ENCODE results near the gene OR6C70. TPM values are rescaled to one million over a fixed set of nuclear protein-coding genes. Genes with fewer than 3 reads are reported as not detected.

OR6C70 gene
- total RNA-seq, 1 experiment from 2014 or later = not detected

DNA sequence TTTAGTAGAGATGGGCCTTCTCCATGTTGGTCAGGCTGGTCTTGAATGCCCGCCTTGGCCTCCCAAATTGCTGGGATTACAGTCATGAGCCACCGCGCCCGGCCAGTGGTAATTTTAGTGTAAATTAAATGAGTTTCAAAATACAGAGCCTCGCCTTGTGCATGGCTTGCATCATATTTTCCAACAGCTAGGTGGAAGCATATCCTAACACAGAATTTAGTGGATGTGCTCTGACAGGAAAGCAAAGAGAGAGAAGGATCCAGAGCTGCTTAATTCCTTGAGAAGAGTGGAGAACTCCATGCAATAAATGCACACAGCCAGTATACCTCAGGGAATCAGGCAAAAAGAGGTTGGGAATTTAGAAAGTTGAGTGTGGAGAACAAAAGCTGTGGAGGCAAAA lies 23.6 kb downstream of the OR6C70 start:
- DNase-seq (ENCODE audit: low spot score) = no peak
- ATAC-seq = no peak
- H3K9me3 Mint-ChIP-seq = peaks cover 17% of the 10 kb centered on the region
- H3K4me1 Mint-ChIP-seq = no peaks in the 10 kb centered on the region
- no peak overlapping the region for H3K4me3 Mint-ChIP-seq
- no peaks in the 10 kb centered on the region; the same call in 1 of the 2 replicates for H3K27me3 Mint-ChIP-seq (ENCODE audit: low read depth)
- ChIA-PET CTCF (interaction anchor here (1.8 kb wide), 1 partner anchor 173 kb away, joined by 10 read pairs; no protein-coding TSS in a partner anchor), POLR2A (no interaction called here)
- TF ChIP-seq, protein P1, sequence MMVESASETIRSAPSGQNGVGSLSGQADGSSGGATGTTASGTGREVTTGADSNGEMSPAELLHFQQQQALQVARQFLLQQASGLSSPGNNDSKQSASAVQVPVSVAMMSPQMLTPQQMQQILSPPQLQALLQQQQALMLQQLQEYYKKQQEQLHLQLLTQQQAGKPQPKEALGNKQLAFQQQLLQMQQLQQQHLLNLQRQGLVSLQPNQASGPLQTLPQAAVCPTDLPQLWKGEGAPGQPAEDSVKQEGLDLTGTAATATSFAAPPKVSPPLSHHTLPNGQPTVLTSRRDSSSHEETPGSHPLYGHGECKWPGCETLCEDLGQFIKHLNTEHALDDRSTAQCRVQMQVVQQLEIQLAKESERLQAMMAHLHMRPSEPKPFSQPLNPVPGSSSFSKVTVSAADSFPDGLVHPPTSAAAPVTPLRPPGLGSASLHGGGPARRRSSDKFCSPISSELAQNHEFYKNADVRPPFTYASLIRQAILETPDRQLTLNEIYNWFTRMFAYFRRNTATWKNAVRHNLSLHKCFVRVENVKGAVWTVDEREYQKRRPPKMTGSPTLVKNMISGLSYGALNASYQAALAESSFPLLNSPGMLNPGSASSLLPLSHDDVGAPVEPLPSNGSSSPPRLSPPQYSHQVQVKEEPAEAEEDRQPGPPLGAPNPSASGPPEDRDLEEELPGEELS (CRISPR knock-in tag; IDR thresholded peaks at IDR 0.05) = no peak
- TF ChIP-seq TCF7 (CRISPR knock-in tag; IDR thresholded peaks at IDR 0.05; ENCODE audit: low read depth) (no peak), SMAD4 (CRISPR knock-in tag; IDR thresholded peaks at IDR 0.05) (no peak)
- TF ChIP-seq, protein P2, sequence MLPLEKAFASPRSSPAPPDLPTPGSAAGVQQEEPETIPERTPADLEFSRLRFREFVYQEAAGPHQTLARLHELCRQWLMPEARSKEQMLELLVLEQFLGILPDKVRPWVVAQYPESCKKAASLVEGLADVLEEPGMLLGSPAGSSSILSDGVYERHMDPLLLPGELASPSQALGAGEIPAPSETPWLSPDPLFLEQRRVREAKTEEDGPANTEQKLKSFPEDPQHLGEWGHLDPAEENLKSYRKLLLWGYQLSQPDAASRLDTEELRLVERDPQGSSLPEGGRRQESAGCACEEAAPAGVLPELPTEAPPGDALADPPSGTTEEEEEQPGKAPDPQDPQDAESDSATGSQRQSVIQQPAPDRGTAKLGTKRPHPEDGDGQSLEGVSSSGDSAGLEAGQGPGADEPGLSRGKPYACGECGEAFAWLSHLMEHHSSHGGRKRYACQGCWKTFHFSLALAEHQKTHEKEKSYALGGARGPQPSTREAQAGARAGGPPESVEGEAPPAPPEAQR (CRISPR knock-in tag; IDR thresholded peaks at IDR 0.05) = no peak
- H3K27ac Mint-ChIP-seq = no peak overlapping the region
- peaks cover 10% of the 10 kb centered on the region for H3K36me3 Mint-ChIP-seq

DNA sequence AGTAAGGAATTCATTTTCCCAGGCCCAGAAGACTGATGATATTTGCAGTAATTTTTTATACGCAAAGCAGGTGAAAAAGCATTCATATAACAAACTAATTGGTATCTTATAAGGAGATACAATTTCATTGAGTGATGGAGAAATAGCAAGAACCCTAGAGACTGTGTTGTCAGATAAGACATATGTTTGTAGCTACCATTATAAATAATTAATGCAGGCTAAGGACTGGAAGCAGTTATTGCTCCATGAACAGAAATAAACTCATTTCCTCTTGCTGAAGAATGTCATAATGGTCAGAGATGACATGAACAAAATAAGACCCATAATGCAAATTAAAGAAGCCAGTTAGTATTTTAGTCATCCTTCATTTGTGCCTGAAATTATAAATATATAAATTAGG lies 24.6 kb downstream of the OR6C70 start:
- TF ChIP-seq HMGA2 (CRISPR knock-in tag; IDR thresholded peaks at IDR 0.05) (no peak), NFATC4 (CRISPR knock-in tag; IDR thresholded peaks at IDR 0.05) (no peak), ZNF671 (CRISPR knock-in tag; IDR thresholded peaks at IDR 0.05) (no peak), ESRRA (CRISPR knock-in tag; IDR thresholded peaks at IDR 0.05; ENCODE audit: borderline replicate concordance) (no peak), NFYB (CRISPR knock-in tag; conservative IDR thresholded peaks at IDR 0.05; ENCODE audit: low read depth) (no peak), SMAD3 (CRISPR knock-in tag; IDR thresholded peaks at IDR 0.05; ENCODE audit: borderline replicate concordance) (no peak), TEAD1 (CRISPR knock-in tag; IDR thresholded peaks at IDR 0.05) (no peak), CREB1 (CRISPR knock-in tag; IDR thresholded peaks at IDR 0.05) (no peak), ZNF396 (CRISPR knock-in tag; IDR thresholded peaks at IDR 0.05; ENCODE audit: borderline replicate concordance) (no peak), TEAD4 (CRISPR knock-in tag; IDR thresholded peaks at IDR 0.05) (no peak)
- TF ChIP-seq, protein P3, sequence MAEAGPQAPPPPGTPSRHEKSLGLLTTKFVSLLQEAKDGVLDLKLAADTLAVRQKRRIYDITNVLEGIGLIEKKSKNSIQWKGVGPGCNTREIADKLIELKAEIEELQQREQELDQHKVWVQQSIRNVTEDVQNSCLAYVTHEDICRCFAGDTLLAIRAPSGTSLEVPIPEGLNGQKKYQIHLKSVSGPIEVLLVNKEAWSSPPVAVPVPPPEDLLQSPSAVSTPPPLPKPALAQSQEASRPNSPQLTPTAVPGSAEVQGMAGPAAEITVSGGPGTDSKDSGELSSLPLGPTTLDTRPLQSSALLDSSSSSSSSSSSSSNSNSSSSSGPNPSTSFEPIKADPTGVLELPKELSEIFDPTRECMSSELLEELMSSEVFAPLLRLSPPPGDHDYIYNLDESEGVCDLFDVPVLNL (CRISPR knock-in tag; IDR thresholded peaks at IDR 0.05; ENCODE audit: borderline replicate concordance, low read depth) = no peak
- TF ChIP-seq, protein P4, sequence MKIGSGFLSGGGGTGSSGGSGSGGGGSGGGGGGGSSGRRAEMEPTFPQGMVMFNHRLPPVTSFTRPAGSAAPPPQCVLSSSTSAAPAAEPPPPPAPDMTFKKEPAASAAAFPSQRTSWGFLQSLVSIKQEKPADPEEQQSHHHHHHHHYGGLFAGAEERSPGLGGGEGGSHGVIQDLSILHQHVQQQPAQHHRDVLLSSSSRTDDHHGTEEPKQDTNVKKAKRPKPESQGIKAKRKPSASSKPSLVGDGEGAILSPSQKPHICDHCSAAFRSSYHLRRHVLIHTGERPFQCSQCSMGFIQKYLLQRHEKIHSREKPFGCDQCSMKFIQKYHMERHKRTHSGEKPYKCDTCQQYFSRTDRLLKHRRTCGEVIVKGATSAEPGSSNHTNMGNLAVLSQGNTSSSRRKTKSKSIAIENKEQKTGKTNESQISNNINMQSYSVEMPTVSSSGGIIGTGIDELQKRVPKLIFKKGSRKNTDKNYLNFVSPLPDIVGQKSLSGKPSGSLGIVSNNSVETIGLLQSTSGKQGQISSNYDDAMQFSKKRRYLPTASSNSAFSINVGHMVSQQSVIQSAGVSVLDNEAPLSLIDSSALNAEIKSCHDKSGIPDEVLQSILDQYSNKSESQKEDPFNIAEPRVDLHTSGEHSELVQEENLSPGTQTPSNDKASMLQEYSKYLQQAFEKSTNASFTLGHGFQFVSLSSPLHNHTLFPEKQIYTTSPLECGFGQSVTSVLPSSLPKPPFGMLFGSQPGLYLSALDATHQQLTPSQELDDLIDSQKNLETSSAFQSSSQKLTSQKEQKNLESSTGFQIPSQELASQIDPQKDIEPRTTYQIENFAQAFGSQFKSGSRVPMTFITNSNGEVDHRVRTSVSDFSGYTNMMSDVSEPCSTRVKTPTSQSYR (CRISPR knock-in tag; IDR thresholded peaks at IDR 0.05) = no peak
- TF ChIP-seq, protein P5, sequence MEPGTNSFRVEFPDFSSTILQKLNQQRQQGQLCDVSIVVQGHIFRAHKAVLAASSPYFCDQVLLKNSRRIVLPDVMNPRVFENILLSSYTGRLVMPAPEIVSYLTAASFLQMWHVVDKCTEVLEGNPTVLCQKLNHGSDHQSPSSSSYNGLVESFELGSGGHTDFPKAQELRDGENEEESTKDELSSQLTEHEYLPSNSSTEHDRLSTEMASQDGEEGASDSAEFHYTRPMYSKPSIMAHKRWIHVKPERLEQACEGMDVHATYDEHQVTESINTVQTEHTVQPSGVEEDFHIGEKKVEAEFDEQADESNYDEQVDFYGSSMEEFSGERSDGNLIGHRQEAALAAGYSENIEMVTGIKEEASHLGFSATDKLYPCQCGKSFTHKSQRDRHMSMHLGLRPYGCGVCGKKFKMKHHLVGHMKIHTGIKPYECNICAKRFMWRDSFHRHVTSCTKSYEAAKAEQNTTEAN (CRISPR knock-in tag; IDR thresholded peaks at IDR 0.05) = no peak
- TF ChIP-seq, protein P6, sequence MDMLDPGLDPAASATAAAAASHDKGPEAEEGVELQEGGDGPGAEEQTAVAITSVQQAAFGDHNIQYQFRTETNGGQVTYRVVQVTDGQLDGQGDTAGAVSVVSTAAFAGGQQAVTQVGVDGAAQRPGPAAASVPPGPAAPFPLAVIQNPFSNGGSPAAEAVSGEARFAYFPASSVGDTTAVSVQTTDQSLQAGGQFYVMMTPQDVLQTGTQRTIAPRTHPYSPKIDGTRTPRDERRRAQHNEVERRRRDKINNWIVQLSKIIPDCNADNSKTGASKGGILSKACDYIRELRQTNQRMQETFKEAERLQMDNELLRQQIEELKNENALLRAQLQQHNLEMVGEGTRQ (CRISPR knock-in tag; IDR thresholded peaks at IDR 0.05) = no peak
- TF ChIP-seq, protein P7, sequence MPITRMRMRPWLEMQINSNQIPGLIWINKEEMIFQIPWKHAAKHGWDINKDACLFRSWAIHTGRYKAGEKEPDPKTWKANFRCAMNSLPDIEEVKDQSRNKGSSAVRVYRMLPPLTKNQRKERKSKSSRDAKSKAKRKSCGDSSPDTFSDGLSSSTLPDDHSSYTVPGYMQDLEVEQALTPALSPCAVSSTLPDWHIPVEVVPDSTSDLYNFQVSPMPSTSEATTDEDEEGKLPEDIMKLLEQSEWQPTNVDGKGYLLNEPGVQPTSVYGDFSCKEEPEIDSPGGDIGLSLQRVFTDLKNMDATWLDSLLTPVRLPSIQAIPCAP (CRISPR knock-in tag; IDR thresholded peaks at IDR 0.05) = no peak
- TF ChIP-seq, protein P8, sequence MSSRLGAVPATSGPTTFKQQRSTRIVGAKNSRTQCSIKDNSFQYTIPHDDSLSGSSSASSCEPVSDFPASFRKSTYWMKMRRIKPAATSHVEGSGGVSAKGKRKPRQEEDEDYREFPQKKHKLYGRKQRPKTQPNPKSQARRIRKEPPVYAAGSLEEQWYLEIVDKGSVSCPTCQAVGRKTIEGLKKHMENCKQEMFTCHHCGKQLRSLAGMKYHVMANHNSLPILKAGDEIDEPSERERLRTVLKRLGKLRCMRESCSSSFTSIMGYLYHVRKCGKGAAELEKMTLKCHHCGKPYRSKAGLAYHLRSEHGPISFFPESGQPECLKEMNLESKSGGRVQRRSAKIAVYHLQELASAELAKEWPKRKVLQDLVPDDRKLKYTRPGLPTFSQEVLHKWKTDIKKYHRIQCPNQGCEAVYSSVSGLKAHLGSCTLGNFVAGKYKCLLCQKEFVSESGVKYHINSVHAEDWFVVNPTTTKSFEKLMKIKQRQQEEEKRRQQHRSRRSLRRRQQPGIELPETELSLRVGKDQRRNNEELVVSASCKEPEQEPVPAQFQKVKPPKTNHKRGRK (CRISPR knock-in tag; IDR thresholded peaks at IDR 0.05; ENCODE audit: borderline replicate concordance) = no peak
- TF ChIP-seq, protein P9, sequence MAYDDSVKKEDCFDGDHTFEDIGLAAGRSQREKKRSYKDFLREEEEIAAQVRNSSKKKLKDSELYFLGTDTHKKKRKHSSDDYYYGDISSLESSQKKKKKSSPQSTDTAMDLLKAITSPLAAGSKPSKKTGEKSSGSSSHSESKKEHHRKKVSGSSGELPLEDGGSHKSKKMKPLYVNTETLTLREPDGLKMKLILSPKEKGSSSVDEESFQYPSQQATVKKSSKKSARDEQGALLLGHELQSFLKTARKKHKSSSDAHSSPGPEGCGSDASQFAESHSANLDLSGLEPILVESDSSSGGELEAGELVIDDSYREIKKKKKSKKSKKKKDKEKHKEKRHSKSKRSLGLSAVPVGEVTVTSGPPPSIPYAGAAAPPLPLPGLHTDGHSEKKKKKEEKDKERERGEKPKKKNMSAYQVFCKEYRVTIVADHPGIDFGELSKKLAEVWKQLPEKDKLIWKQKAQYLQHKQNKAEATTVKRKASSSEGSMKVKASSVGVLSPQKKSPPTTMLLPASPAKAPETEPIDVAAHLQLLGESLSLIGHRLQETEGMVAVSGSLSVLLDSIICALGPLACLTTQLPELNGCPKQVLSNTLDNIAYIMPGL (CRISPR knock-in tag; IDR thresholded peaks at IDR 0.05) = no peak
- POLR2A ChIA-PET = no interaction called here
- CTCF ChIA-PET = interaction anchor here (1.8 kb wide), 1 partner anchor 174 kb away, joined by 10 read pairs; no protein-coding TSS in a partner anchor
- Mint-ChIP-seq H3K4me3 (no peak overlapping the region), H3K36me3 (peaks cover 19% of the 10 kb centered on the region), H3K27me3 (ENCODE audit: low read depth) (no peaks in the 10 kb centered on the region; the same call in 1 of the 2 replicates), H3K4me1 (no peaks in the 10 kb centered on the region), H3K9me3 (peaks cover 27% of the 10 kb centered on the region), H3K27ac (no peak overlapping the region)
- DNase-seq (ENCODE audit: low spot score) (no peak), ATAC-seq (no peak)
